Measurements from ENCODE around the gene EVX1. TPM values are rescaled to one million over a fixed set of nuclear protein-coding genes. Genes with fewer than 3 reads are reported as not detected.

EVX1 gene
- 0.10 TPM for total RNA-seq (2021; ENCODE audit: unreplicated experiment)
- 0.16 TPM for polyA plus RNA-seq (2012; ENCODE audit: insufficient read length)
- percentile 23 among the genes with signal in this experiment for Bru-seq, nascent RNA
- BruChase-seq, experiment 1, labeled RNA remaining after a 2-hour chase = percentile 16 among the genes with signal in this experiment
- BruChase-seq, experiment 2, labeled RNA remaining after a 6-hour chase = percentile 11 among the genes with signal in this experiment
- long read RNA-seq = 0 reads

- DNase-seq (ENCODE audit: low read depth, low spot score) (no peak), ATAC-seq (0 out of 2 replicates have a peak, but pooled peaks have one; percentile 11)
- H3K27me3 ChIP-seq (ENCODE audit: control insufficient read depth, insufficient read depth, low read length) = peaks cover 33% of the 10 kb centered on the region
- BruUV-seq (replicated peaks) = no TSS peak
- no peak within 1 kb of the TSS for H3K27ac ChIP-seq (ENCODE audit: low read length)
- CTCF ChIA-PET = no interaction called here
- H3K9me3 ChIP-seq (ENCODE audit: control insufficient read depth, insufficient read depth, low read depth, low read length) = no peaks in the 10 kb centered on the region
- no peaks in the 10 kb centered on the region; the same call in none of the 2 replicates for H3K4me1 ChIP-seq (ENCODE audit: control insufficient read depth, insufficient read depth, low read length)
- in situ Hi-C loops (cut with HindIII; ENCODE audit: low pct_unique_long_range_greater_than_20kb, low sequenced_read_pairs) = no loop called here
- POLR2A ChIA-PET = interaction anchor here (0.7 kb wide), 1 partner anchor 111 kb away, joined by 3 read pairs; no protein-coding TSS in a partner anchor
- H3K4me3 ChIP-seq (ENCODE audit: low read depth in 2 of 2, low read length in 2 of 2) = peak within 1 kb of the TSS; percentile 24 to 44
- intact Hi-C loops (cut with micrococcal nuclease; ENCODE audit: unreplicated experiment) = no loop called here
- no peaks in the 10 kb centered on the region for H3K36me3 ChIP-seq (ENCODE audit: control insufficient read depth, insufficient read depth, low read length)
- no peak for TF ChIP-seq CTCF (IDR thresholded peaks at IDR 0.05)
- peak; percentile 91 for TF ChIP-seq TCF7L2 (IDR thresholded peaks at IDR 0.05; ENCODE audit: low read depth, low read length)
- no peak for TF ChIP-seq SIN3A (IDR thresholded peaks at IDR 0.05; ENCODE audit: borderline replicate concordance, insufficient read depth, low read depth, low read length)
Measured at GRCh38 chr7:27242555-27243339, at the start of gene EVX1. EVX1 (plus strand) TSS chr7:27242802; CDS start chr7:27243031, 229 bp downstream.

GRCh38 chr7:27193335-27194001, 49.1 kb upstream of the EVX1 start:
- ATAC-seq (no peak), DNase-seq (ENCODE audit: low read depth, low spot score) (no peak)
- intact Hi-C loops (cut with micrococcal nuclease; ENCODE audit: unreplicated experiment) (no loop called here), in situ Hi-C loops (cut with HindIII; ENCODE audit: low pct_unique_long_range_greater_than_20kb, low sequenced_read_pairs) (no loop called here)
- peaks cover 4% of the 10 kb centered on the region; the same call in 1 of the 2 replicates for H3K4me1 ChIP-seq (ENCODE audit: control insufficient read depth, insufficient read depth, low read length)
- no peaks in the 10 kb centered on the region for H3K9me3 ChIP-seq (ENCODE audit: control insufficient read depth, insufficient read depth, low read depth, low read length)
- BruUV-seq (replicated peaks) = no TSS peak
- H3K36me3 ChIP-seq (ENCODE audit: control insufficient read depth, insufficient read depth, low read length) = no peaks in the 10 kb centered on the region
- no peak overlapping the region for H3K4me3 ChIP-seq (ENCODE audit: low read depth in 2 of 2, low read length in 2 of 2)
- POLR2A ChIA-PET = no interaction called here
- H3K27me3 ChIP-seq (ENCODE audit: control insufficient read depth, insufficient read depth, low read length) = no peaks in the 10 kb centered on the region; the same call in 1 of the 2 replicates
- H3K27ac ChIP-seq (ENCODE audit: low read length) = no peak overlapping the region
- CTCF ChIA-PET = no interaction called here
- TF ChIP-seq REST (IDR thresholded peaks at IDR 0.05; ENCODE audit: insufficient read depth in 1 of 2, low read depth in 2 of 2, low read length in 1 of 2) (no peak), CTCF (IDR thresholded peaks at IDR 0.05) (no peak), POLR2AphosphoS5 (IDR thresholded peaks at IDR 0.05; ENCODE audit: low read depth, low read length) (no peak), TCF7L2 (IDR thresholded peaks at IDR 0.05; ENCODE audit: low read depth, low read length) (no peak), SIN3A (IDR thresholded peaks at IDR 0.05; ENCODE audit: borderline replicate concordance, insufficient read depth, low read depth, low read length) (no peak)

Data from Panc1 (cell line).